ENCODE data around the gene RPTOR. TPM values are rescaled to one million over a fixed set of nuclear protein-coding genes. Genes with fewer than 3 reads are reported as not detected.
A peak's percentile ranks its signal among the peaks of the same experiment; 100 is the strongest.

RPTOR gene
- total RNA-seq, 1 experiment from 2014 or later: 30.6 TPM

- Histone ChIP-seq H4K20me1 (ENCODE audit: insufficient read depth, low read depth, low read length) (no peaks in the 10 kb centered on the region), H3K36me3 (ENCODE audit: insufficient read depth, low read length) (no peaks in the 10 kb centered on the region), H3K79me2 (ENCODE audit: low read length) (no peaks in the 10 kb centered on the region), H3K4me1 (ENCODE audit: low read length) (no peaks in the 10 kb centered on the region), H3K27ac (ENCODE audit: low read length) (no peak overlapping the region), H3K9ac (ENCODE audit: low read length) (no peak overlapping the region), H3K9me3 (ENCODE audit: low read length) (no peaks in the 10 kb centered on the region), H2AFZ (ENCODE audit: low read length) (no peak overlapping the region), H3K4me3 (ENCODE audit: low read length) (no peak overlapping the region), H3K9me2 (replicated peaks; ENCODE audit: insufficient read depth, low read length) (no peaks in the 10 kb centered on the region), H3K27me3 (ENCODE audit: low read length) (no peaks in the 10 kb centered on the region), H3K4me2 (ENCODE audit: low read depth, low read length, poor library complexity, severe bottlenecking) (no peak overlapping the region)
- no peak for DNase-seq
Measured at GRCh38 chr17:80510132-80510531, 34.5 kb upstream of the RPTOR start.

- Histone ChIP-seq H3K9me2 (replicated peaks; ENCODE audit: insufficient read depth, low read length) (no peaks in the 10 kb centered on the region), H3K9me3 (ENCODE audit: low read length) (no peaks in the 10 kb centered on the region), H3K36me3 (ENCODE audit: insufficient read depth, low read length) (no peaks in the 10 kb centered on the region), H3K27me3 (ENCODE audit: low read length) (no peaks in the 10 kb centered on the region), H3K27ac (ENCODE audit: low read length) (no peak overlapping the region), H2AFZ (ENCODE audit: low read length) (no peak overlapping the region), H3K4me2 (ENCODE audit: low read depth, low read length, poor library complexity, severe bottlenecking) (no peak overlapping the region), H4K20me1 (ENCODE audit: insufficient read depth, low read depth, low read length) (no peaks in the 10 kb centered on the region), H3K4me3 (ENCODE audit: low read length) (no peak overlapping the region), H3K4me1 (ENCODE audit: low read length) (no peaks in the 10 kb centered on the region), H3K79me2 (ENCODE audit: low read length) (no peaks in the 10 kb centered on the region), H3K9ac (ENCODE audit: low read length) (no peak overlapping the region)
- no peak for DNase-seq
Measured at GRCh38 chr17:80510772-80511171, 33.9 kb upstream of the RPTOR start.

GRCh38 chr17:80511222-80512180 is 33.1 kb upstream of the RPTOR start:
- Histone ChIP-seq H3K9me2 (replicated peaks; ENCODE audit: insufficient read depth, low read length) (no peaks in the 10 kb centered on the region), H2AFZ (ENCODE audit: low read length) (no peak overlapping the region), H3K9me3 (ENCODE audit: low read length) (no peaks in the 10 kb centered on the region), H4K20me1 (ENCODE audit: insufficient read depth, low read depth, low read length) (no peaks in the 10 kb centered on the region), H3K27me3 (ENCODE audit: low read length) (no peaks in the 10 kb centered on the region), H3K9ac (ENCODE audit: low read length) (no peak overlapping the region), H3K4me2 (ENCODE audit: low read depth, low read length, poor library complexity, severe bottlenecking) (no peak overlapping the region), H3K4me1 (ENCODE audit: low read length) (no peaks in the 10 kb centered on the region), H3K4me3 (ENCODE audit: low read length) (no peak overlapping the region), H3K27ac (ENCODE audit: low read length) (no peak overlapping the region), H3K79me2 (ENCODE audit: low read length) (no peaks in the 10 kb centered on the region), H3K36me3 (ENCODE audit: insufficient read depth, low read length) (no peaks in the 10 kb centered on the region)
- DNase-seq: peak; percentile 60

- no peaks in the 10 kb centered on the region for H3K9me2 ChIP-seq (replicated peaks; ENCODE audit: insufficient read depth, low read length)
- H3K4me1 ChIP-seq (ENCODE audit: low read length): no peaks in the 10 kb centered on the region
- no peak overlapping the region for H3K9ac ChIP-seq (ENCODE audit: low read length)
- H3K4me2 ChIP-seq (ENCODE audit: low read depth, low read length, poor library complexity, severe bottlenecking): no peak overlapping the region
- no peak for DNase-seq
- no peaks in the 10 kb centered on the region for H3K9me3 ChIP-seq (ENCODE audit: low read length)
- no peaks in the 10 kb centered on the region for H3K79me2 ChIP-seq (ENCODE audit: low read length)
- H3K27ac ChIP-seq (ENCODE audit: low read length): no peak overlapping the region
- no peaks in the 10 kb centered on the region for H3K36me3 ChIP-seq (ENCODE audit: insufficient read depth, low read length)
- no peak overlapping the region for H3K4me3 ChIP-seq (ENCODE audit: low read length)
- H3K27me3 ChIP-seq (ENCODE audit: low read length): no peaks in the 10 kb centered on the region
- H2AFZ ChIP-seq (ENCODE audit: low read length): no peak overlapping the region
- H4K20me1 ChIP-seq (ENCODE audit: insufficient read depth, low read depth, low read length): no peaks in the 10 kb centered on the region
Measured at GRCh38 chr17:80512233-80512632, 32.4 kb upstream of the RPTOR start.

- H3K9ac ChIP-seq (ENCODE audit: low read length): no peak overlapping the region
- no peak overlapping the region for H3K4me3 ChIP-seq (ENCODE audit: low read length)
- H3K9me2 ChIP-seq (replicated peaks; ENCODE audit: insufficient read depth, low read length): no peaks in the 10 kb centered on the region
- H3K9me3 ChIP-seq (ENCODE audit: low read length): no peaks in the 10 kb centered on the region
- H3K4me1 ChIP-seq (ENCODE audit: low read length): no peaks in the 10 kb centered on the region
- H4K20me1 ChIP-seq (ENCODE audit: insufficient read depth, low read depth, low read length): no peaks in the 10 kb centered on the region
- H3K27ac ChIP-seq (ENCODE audit: low read length): no peak overlapping the region
- H3K79me2 ChIP-seq (ENCODE audit: low read length): no peaks in the 10 kb centered on the region
- H3K27me3 ChIP-seq (ENCODE audit: low read length): no peaks in the 10 kb centered on the region
- H3K36me3 ChIP-seq (ENCODE audit: insufficient read depth, low read length): no peaks in the 10 kb centered on the region
- no peak overlapping the region for H3K4me2 ChIP-seq (ENCODE audit: low read depth, low read length, poor library complexity, severe bottlenecking)
- H2AFZ ChIP-seq (ENCODE audit: low read length): no peak overlapping the region
- DNase-seq: no peak
Measured at GRCh38 chr17:80513201-80513600, 31.4 kb upstream of the RPTOR start.

GRCh38 chr17:80513892-80514291 is 30.7 kb upstream of the RPTOR start:
- no peak for DNase-seq
- no peaks in the 10 kb centered on the region for H3K9me3 ChIP-seq (ENCODE audit: low read length)
- H3K4me3 ChIP-seq (ENCODE audit: low read length): no peak overlapping the region
- H3K4me2 ChIP-seq (ENCODE audit: low read depth, low read length, poor library complexity, severe bottlenecking): no peak overlapping the region
- no peaks in the 10 kb centered on the region for H3K27me3 ChIP-seq (ENCODE audit: low read length)
- H3K27ac ChIP-seq (ENCODE audit: low read length): no peak overlapping the region
- no peaks in the 10 kb centered on the region for H3K4me1 ChIP-seq (ENCODE audit: low read length)
- H2AFZ ChIP-seq (ENCODE audit: low read length): no peak overlapping the region
- no peaks in the 10 kb centered on the region for H3K79me2 ChIP-seq (ENCODE audit: low read length)
- H3K36me3 ChIP-seq (ENCODE audit: insufficient read depth, low read length): no peaks in the 10 kb centered on the region
- H3K9ac ChIP-seq (ENCODE audit: low read length): no peak overlapping the region
- H3K9me2 ChIP-seq (replicated peaks; ENCODE audit: insufficient read depth, low read length): no peaks in the 10 kb centered on the region
- H4K20me1 ChIP-seq (ENCODE audit: insufficient read depth, low read depth, low read length): no peaks in the 10 kb centered on the region

GRCh38 chr17:80516171-80516932 is 28.3 kb upstream of the RPTOR start:
- Histone ChIP-seq H2AFZ (ENCODE audit: low read length) (no peak overlapping the region), H4K20me1 (ENCODE audit: insufficient read depth, low read depth, low read length) (no peaks in the 10 kb centered on the region), H3K4me2 (ENCODE audit: low read depth, low read length, poor library complexity, severe bottlenecking) (no peak overlapping the region), H3K4me3 (ENCODE audit: low read length) (no peak overlapping the region), H3K79me2 (ENCODE audit: low read length) (no peaks in the 10 kb centered on the region), H3K4me1 (ENCODE audit: low read length) (no peaks in the 10 kb centered on the region), H3K9me2 (replicated peaks; ENCODE audit: insufficient read depth, low read length) (no peaks in the 10 kb centered on the region), H3K27ac (ENCODE audit: low read length) (no peak overlapping the region), H3K36me3 (ENCODE audit: insufficient read depth, low read length) (no peaks in the 10 kb centered on the region), H3K9me3 (ENCODE audit: low read length) (no peaks in the 10 kb centered on the region), H3K27me3 (ENCODE audit: low read length) (no peaks in the 10 kb centered on the region), H3K9ac (ENCODE audit: low read length) (no peak overlapping the region)
- no peak for DNase-seq

- Histone ChIP-seq H2AFZ (ENCODE audit: low read length) (no peak overlapping the region), H3K27me3 (ENCODE audit: low read length) (no peaks in the 10 kb centered on the region)
Measured at GRCh38 chr17:80517641-80518040, 27.0 kb upstream of the RPTOR start.

More at GRCh38 chr17:80517641-80518040, 27.0 kb upstream of the RPTOR start:
- Histone ChIP-seq H3K36me3 (ENCODE audit: insufficient read depth, low read length) (no peaks in the 10 kb centered on the region), H3K4me2 (ENCODE audit: low read depth, low read length, poor library complexity, severe bottlenecking) (no peak overlapping the region), H3K79me2 (ENCODE audit: low read length) (no peaks in the 10 kb centered on the region), H3K9ac (ENCODE audit: low read length) (no peak overlapping the region), H3K4me1 (ENCODE audit: low read length) (no peaks in the 10 kb centered on the region), H3K4me3 (ENCODE audit: low read length) (no peak overlapping the region), H3K9me2 (replicated peaks; ENCODE audit: insufficient read depth, low read length) (no peaks in the 10 kb centered on the region), H4K20me1 (ENCODE audit: insufficient read depth, low read depth, low read length) (no peaks in the 10 kb centered on the region), H3K27ac (ENCODE audit: low read length) (no peak overlapping the region), H3K9me3 (ENCODE audit: low read length) (no peaks in the 10 kb centered on the region)
- no peak for DNase-seq

All from Karpas-422 (cell line).